Midbrain (tissue), 1 donor: ENCODE data around the gene TXNL4A.
A peak's percentile ranks its signal among the peaks of the same experiment; 100 is the strongest.
"Not testable (repeated sequence)": the region's sequence is repeated elsewhere in the genome, so short reads cannot be mapped to it uniquely, and the experiment has no call there.

ENCODE experiments used
- DNase-seq: peaks from one replicate; lab custom pipeline; 2025; lab: John Stamatoyannopoulos, UW

TXNL4A gene

GRCh38 chr18:79964330-79965118 lies 23.8 kb downstream of the TXNL4A start, which contains the start of gene HSBP1L1:
HSBP1L1 (plus strand) TSS chr18:79964643; CDS start chr18:79964736, 93 bp downstream.
- peak; percentile 29 for DNase-seq

GRCh38 chr18:79963658-79964329 lies 24.6 kb downstream of the TXNL4A start:
- DNase-seq = no peak

GRCh38 chr18:79962835-79963657 lies 25.3 kb downstream of the TXNL4A start:
- no peak for DNase-seq

GRCh38 chr18:79962311-79962710 lies 26.1 kb downstream of the TXNL4A start:
- DNase-seq = no peak

- no peak for DNase-seq
Measured at GRCh38 chr18:79961527-79962291, 26.7 kb downstream of the TXNL4A start.

- DNase-seq = no peak
Measured at GRCh38 chr18:79960921-79961526, 27.3 kb downstream of the TXNL4A start.

GRCh38 chr18:79960161-79960801 lies 28.1 kb downstream of the TXNL4A start:
- DNase-seq = not testable (repeated sequence)

GRCh38 chr18:79958981-79959380 lies 29.4 kb downstream of the TXNL4A start:
- no peak for DNase-seq

GRCh38 chr18:79956276-79956675 lies 32.1 kb downstream of the TXNL4A start:
- no peak for DNase-seq

- DNase-seq = no peak
Measured at GRCh38 chr18:79955302-79956075, 32.9 kb downstream of the TXNL4A start.

- peak; percentile 21 for DNase-seq
Measured at GRCh38 chr18:79954791-79955190, 33.6 kb downstream of the TXNL4A start.

- no peak for DNase-seq
Measured at GRCh38 chr18:79953971-79954651, 34.3 kb downstream of the TXNL4A start.

- no peak for DNase-seq
Measured at GRCh38 chr18:79952996-79953559, 35.3 kb downstream of the TXNL4A start.

GRCh38 chr18:79952456-79952995 lies 35.8 kb downstream of the TXNL4A start:
- DNase-seq = no peak

- peak; percentile 92 for DNase-seq
Measured at GRCh38 chr18:79951545-79952455, 36.6 kb downstream of the TXNL4A start, which contains the start of gene SLC66A2. SLC66A2 (minus strand) TSS chr18:79951653; CDS start chr18:79950926, 727 bp downstream.

GRCh38 chr18:79950515-79951341 lies 37.6 kb downstream of the TXNL4A start:
- no peak for DNase-seq
